ENCODE measurements around the gene DNAH8. TPM values are rescaled to one million over a fixed set of nuclear protein-coding genes. Genes with fewer than 3 reads are reported as not detected.

The DNAH8 gene
- total RNA-seq, 1 donor from 2014 or later: 0.05 TPM

DNA sequence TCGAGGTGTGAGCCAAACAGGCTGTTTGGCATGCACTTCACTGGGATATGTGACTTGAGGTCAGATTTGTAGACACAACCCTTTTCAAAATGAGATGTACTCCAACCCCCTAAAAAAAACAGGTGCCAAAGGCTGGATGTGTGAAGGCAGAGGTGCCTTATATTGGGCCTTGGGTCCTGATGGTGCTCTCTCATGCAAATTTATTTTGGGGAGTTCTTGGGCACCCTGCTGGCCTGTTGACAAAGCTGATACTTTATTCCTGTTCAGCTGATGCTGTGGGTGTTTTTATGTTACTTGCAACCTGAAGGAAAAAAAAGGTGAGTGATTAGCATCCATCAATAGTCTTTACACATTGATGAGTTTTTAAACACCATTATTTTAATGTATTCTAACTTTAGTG lies 121.5 kb downstream of the DNAH8 start:
- no peaks in the 10 kb centered on the region for H3K36me3 Mint-ChIP-seq (ENCODE audit: low read depth)
- DNase-seq (ENCODE audit: low read depth, low spot score): no peak
- H3K4me1 Mint-ChIP-seq: no peaks in the 10 kb centered on the region
- TF ChIP-seq, protein P1, sequence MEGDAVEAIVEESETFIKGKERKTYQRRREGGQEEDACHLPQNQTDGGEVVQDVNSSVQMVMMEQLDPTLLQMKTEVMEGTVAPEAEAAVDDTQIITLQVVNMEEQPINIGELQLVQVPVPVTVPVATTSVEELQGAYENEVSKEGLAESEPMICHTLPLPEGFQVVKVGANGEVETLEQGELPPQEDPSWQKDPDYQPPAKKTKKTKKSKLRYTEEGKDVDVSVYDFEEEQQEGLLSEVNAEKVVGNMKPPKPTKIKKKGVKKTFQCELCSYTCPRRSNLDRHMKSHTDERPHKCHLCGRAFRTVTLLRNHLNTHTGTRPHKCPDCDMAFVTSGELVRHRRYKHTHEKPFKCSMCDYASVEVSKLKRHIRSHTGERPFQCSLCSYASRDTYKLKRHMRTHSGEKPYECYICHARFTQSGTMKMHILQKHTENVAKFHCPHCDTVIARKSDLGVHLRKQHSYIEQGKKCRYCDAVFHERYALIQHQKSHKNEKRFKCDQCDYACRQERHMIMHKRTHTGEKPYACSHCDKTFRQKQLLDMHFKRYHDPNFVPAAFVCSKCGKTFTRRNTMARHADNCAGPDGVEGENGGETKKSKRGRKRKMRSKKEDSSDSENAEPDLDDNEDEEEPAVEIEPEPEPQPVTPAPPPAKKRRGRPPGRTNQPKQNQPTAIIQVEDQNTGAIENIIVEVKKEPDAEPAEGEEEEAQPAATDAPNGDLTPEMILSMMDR (conservative IDR thresholded peaks at IDR 0.05): no peak
- no peaks in the 10 kb centered on the region for H3K9me3 Mint-ChIP-seq
- peaks cover 13% of the 10 kb centered on the region for H3K27me3 Mint-ChIP-seq (ENCODE audit: low read depth)
- H3K4me3 Mint-ChIP-seq: no peak overlapping the region
- no peak overlapping the region for H3K27ac Mint-ChIP-seq (ENCODE audit: unreplicated experiment)

DNA sequence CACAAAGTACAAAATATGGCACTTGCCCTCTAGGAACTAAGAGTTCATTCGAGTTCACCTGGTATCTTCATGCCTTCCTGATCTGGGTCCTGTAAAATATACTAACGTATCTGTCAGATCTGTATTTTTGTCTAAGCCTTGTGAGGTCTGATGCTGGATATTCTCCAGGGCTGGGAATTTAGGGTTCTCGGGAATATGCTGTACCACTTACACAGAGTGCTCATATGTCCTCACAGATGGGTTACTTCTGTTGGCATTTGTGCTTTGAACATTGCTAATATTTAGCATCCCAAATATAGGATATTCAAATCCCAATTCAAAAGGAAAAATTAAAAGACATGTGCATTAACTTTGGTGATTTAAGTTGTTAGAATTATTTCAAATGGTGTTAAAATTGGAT lies 122.0 kb downstream of the DNAH8 start:
- Mint-ChIP-seq H3K27me3 (ENCODE audit: low read depth) (peaks cover 17% of the 10 kb centered on the region), H3K27ac (ENCODE audit: unreplicated experiment) (no peak overlapping the region), H3K4me3 (no peak overlapping the region), H3K4me1 (no peaks in the 10 kb centered on the region), H3K36me3 (ENCODE audit: low read depth) (no peaks in the 10 kb centered on the region), H3K9me3 (no peaks in the 10 kb centered on the region)
- no peak for DNase-seq (ENCODE audit: low read depth, low spot score)
- TF ChIP-seq, protein P1 (conservative IDR thresholded peaks at IDR 0.05): no peak

DNA sequence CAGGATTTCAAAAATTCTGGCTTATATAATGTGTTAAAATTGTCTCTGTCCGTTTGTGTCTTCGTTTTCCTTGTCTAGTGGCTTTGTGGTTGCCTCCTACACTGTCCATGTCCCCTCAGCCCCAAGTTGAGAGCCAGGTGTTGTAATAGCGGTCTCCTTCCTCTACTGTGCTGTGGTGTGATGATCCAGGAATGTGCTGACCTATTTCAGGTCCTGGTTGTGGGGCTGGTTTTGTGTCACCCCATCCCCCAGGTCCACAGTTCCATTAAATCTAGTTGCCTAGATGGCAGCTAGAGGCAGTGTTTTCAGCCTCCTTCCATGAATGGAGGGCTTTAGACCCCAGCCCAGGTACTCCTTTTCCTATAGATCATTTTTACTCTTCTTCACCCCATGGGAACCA lies 128.7 kb downstream of the DNAH8 start:
- DNase-seq (ENCODE audit: low read depth, low spot score): no peak
- H3K27ac Mint-ChIP-seq (ENCODE audit: unreplicated experiment): no peak overlapping the region
- peaks cover 8% of the 10 kb centered on the region for H3K4me1 Mint-ChIP-seq
- H3K4me3 Mint-ChIP-seq: no peak overlapping the region
- no peaks in the 10 kb centered on the region for H3K36me3 Mint-ChIP-seq (ENCODE audit: low read depth)
- H3K9me3 Mint-ChIP-seq: no peaks in the 10 kb centered on the region
- TF ChIP-seq, protein P1 (conservative IDR thresholded peaks at IDR 0.05): no peak
- peaks cover 28% of the 10 kb centered on the region for H3K27me3 Mint-ChIP-seq (ENCODE audit: low read depth)

DNA sequence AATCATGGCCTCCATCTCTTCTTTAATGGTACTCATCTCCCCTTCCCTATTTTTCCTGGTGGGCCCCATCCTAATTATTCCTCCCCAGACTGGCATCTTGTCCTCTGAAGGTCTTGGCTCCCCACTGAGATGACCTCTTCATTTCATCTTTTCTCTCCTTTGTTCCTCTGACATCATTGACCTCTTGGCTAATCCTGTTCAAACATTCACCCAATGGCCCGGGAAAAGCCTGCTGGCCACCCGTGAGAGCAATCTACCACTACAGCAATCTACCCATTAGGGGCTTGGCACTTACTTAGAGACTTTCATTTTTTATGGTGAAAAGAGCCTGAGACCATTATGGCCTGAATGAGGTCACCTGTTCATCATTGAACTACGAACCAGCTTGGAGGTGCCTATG lies 130.8 kb downstream of the DNAH8 start:
- H3K4me1 Mint-ChIP-seq: peaks cover 8% of the 10 kb centered on the region

DNA sequence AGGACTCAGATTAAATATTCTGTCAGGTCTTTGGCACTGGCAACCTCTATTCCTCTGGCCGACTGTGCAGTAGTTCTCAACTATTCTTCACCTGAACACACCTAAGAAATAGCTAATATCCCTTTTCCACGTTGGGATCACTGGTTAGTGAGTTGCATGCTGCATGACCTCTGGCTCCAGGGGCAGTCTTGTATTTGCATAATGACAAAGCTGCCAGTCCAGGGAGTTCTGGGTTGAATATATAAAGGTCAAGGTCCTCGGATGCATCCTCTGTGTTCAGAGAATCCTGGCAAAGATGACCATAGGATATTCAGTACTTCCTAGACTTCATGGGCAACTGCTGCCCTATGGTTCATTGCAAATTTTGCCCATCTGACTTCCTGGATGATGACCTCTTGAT lies 131.2 kb downstream of the DNAH8 start:
- no peaks in the 10 kb centered on the region for H3K36me3 Mint-ChIP-seq (ENCODE audit: low read depth)
- TF ChIP-seq, protein P1 (conservative IDR thresholded peaks at IDR 0.05): no peak
- DNase-seq (ENCODE audit: low read depth, low spot score): no peak
- peaks cover 8% of the 10 kb centered on the region for H3K4me1 Mint-ChIP-seq
- H3K9me3 Mint-ChIP-seq: no peaks in the 10 kb centered on the region
- H3K27me3 Mint-ChIP-seq (ENCODE audit: low read depth): peaks cover 39% of the 10 kb centered on the region
- no peak overlapping the region for H3K27ac Mint-ChIP-seq (ENCODE audit: unreplicated experiment)
- no peak overlapping the region for H3K4me3 Mint-ChIP-seq

More for the DNA sequence above, 130.8 kb downstream of the DNAH8 start:
- TF ChIP-seq, protein P1 (conservative IDR thresholded peaks at IDR 0.05): no peak
- Mint-ChIP-seq H3K27ac (ENCODE audit: unreplicated experiment) (no peak overlapping the region), H3K9me3 (no peaks in the 10 kb centered on the region), H3K36me3 (ENCODE audit: low read depth) (no peaks in the 10 kb centered on the region), H3K27me3 (ENCODE audit: low read depth) (peaks cover 36% of the 10 kb centered on the region), H3K4me3 (no peak overlapping the region)
- DNase-seq (ENCODE audit: low read depth, low spot score): no peak

DNA sequence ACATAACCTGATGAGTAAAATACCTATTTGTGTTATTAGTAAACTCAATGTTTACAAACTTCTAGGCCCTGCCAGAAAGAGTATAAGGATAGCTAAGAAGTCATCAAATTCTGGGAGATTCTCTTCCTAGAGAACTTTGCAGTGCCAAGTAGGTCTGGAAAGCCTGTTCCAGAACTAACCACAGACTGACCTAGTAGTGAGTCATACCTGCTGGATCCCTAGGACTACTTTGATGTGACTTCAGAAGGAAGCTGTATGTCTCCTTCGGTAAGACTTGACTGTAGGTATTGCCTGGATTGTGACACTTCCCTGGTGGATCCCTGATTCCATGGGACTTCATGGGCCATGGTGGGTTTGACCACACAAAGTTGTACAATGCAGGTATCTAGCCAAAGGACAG lies 131.7 kb downstream of the DNAH8 start:
- DNase-seq (ENCODE audit: low read depth, low spot score): no peak
- Mint-ChIP-seq H3K9me3 (no peaks in the 10 kb centered on the region), H3K4me3 (no peak overlapping the region), H3K27me3 (ENCODE audit: low read depth) (peaks cover 36% of the 10 kb centered on the region), H3K4me1 (peaks cover 8% of the 10 kb centered on the region), H3K36me3 (ENCODE audit: low read depth) (no peaks in the 10 kb centered on the region), H3K27ac (ENCODE audit: unreplicated experiment) (no peak overlapping the region)
- TF ChIP-seq, protein P1 (conservative IDR thresholded peaks at IDR 0.05): no peak
